HepG2 (cell line): ENCODE data around the gene MYO3B. TPM values are rescaled to one million over a fixed set of nuclear protein-coding genes. Genes with fewer than 3 reads are reported as not detected.

Source experiments
- ATAC-seq: fragments of 200-7000 bp; cut with Tn5 transposase; 3 replicates; pipeline ENCODE4 v1.9.1; 2020; ENCODE audit warnings: mild to moderate bottlenecking, moderate library complexity
- BruUV-seq: library from RNA; stranded (reverse); fragments of 400-500 nt; replicated peaks from 2 replicates; lab custom pipeline; 2021; lab: Mats Ljungman, UMichigan
- CTCF ChIA-PET: fragments of 300-600 bp; formaldehyde crosslinking; extraction: SDS; loops from one replicate; lab custom pipeline; 2021; ENCODE audit warnings: low total read pairs, inconsistent platforms, low intra/inter-chr PET ratio; lab: Yijun Ruan, JAX
- POLR2A ChIA-PET: fragments of 350-600 bp; sonication (Branson Sonifier 250); formaldehyde crosslinking; loops from one replicate; lab custom pipeline; 2020; ENCODE audit warnings: antibody characterized with exemption, inconsistent platforms; lab: Yijun Ruan, JAX
- DNase-seq: peaks from one replicate; pipeline ENCODE4 v3.0.0-alpha.2; 2015; ENCODE audit warnings: low spot score
- FAIRE-seq: peaks from 3 replicates; lab custom pipeline; 2011; peaks lifted over from hg19 to GRCh38; lab: Jason Lieb, UNC
- H2AFZ ChIP-seq: one replicate; pipeline ENCODE4 v1.6.1; 2011; ENCODE audit warnings: low read length, inconsistent platforms
- H3K27ac ChIP-seq: fragments of 300-600 bp; 3 replicates; pipeline ENCODE4 v1.8.0; 2011; ENCODE audit warnings: mixed run types, mild to moderate bottlenecking, mixed read lengths, low read length, inconsistent platforms; ENCODE audit not compliant: insufficient read depth; ENCODE audit errors: extremely low read length
- H3K27me3 ChIP-seq, 2 experiments: fragments of 200-600 bp in 1 of 2; 2 replicates in 1 of 2; 3 replicates in 1 of 2; pipeline versions ENCODE4 v1.6.0 to v1.8.0; 2011; ENCODE audit warnings: low read length in 2 of 2, mild to moderate bottlenecking in 2 of 2, moderate library complexity in 2 of 2, inconsistent platforms in 1 of 2; ENCODE audit not compliant: insufficient read depth in 2 of 2, control insufficient read depth in 1 of 2
- H3K36me3 ChIP-seq, 2 experiments: fragments of 200-600 bp in 1 of 2; replicated peaks in 1 of 2; 2 replicates in 1 of 2; 3 replicates in 1 of 2; pipeline versions ENCODE4 v1.5.1 to v1.8.0; 2011; ENCODE audit warnings: low read length in 2 of 2, inconsistent platforms in 1 of 2; ENCODE audit not compliant: insufficient read depth in 2 of 2, control insufficient read depth in 1 of 2
- H3K4me1 ChIP-seq: 2 replicates; pipeline ENCODE4 v1.5.1; 2012; ENCODE audit warnings: low read length, inconsistent platforms; ENCODE audit not compliant: insufficient read depth
- H3K4me2 ChIP-seq: 2 replicates; pipeline ENCODE4 v1.6.0; 2011; ENCODE audit warnings: low read depth, low read length, inconsistent platforms
- H3K4me3 ChIP-seq, 3 experiments: fragments of 200-600 bp in 1 of 3; sonication (generic), shearing (Covaris generic) in 1 of 3; replicated peaks in 1 of 3; 2 replicates each; pipeline ENCODE4 v1.5.1; 2011 to 2016; ENCODE audit warnings: low read length in 3 of 3, inconsistent platforms in 2 of 3, low read depth in 2 of 3, mild to moderate bottlenecking in 2 of 3, control low read depth in 1 of 3, mixed read lengths in 1 of 3; ENCODE audit not compliant: insufficient read depth in 1 of 3
- H3K79me2 ChIP-seq: one replicate; pipeline ENCODE4 v1.6.1; 2011; ENCODE audit warnings: low read length, inconsistent platforms; ENCODE audit not compliant: insufficient read depth
- H3K9ac ChIP-seq: 2 replicates; pipeline ENCODE4 v1.6.0; 2011; ENCODE audit warnings: mild to moderate bottlenecking, low read depth, low read length, inconsistent platforms; ENCODE audit not compliant: insufficient read depth
- H3K9me3 ChIP-seq: 2 replicates; pipeline ENCODE4 v1.5.1; 2012; ENCODE audit warnings: mild to moderate bottlenecking, low read length
- H4K20me1 ChIP-seq: 2 replicates; pipeline ENCODE4 v1.6.0; 2011; ENCODE audit warnings: inconsistent platforms, mild to moderate bottlenecking, low read length, moderate library complexity; ENCODE audit not compliant: insufficient read depth
- CHCHD3 ChIP-seq: sonication (generic); formaldehyde crosslinking; IDR thresholded peaks from 2 replicates; pipeline ENCODE4 v1.8.0; 2022; ENCODE audit warnings: mild to moderate bottlenecking, missing genetic modification reagents, moderate library complexity
- FOXJ3 ChIP-seq: sonication (generic); formaldehyde crosslinking; IDR thresholded peaks from 2 replicates; pipeline ENCODE4 v1.4.0; 2020; ENCODE audit warnings: missing genetic modification reagents, mild to moderate bottlenecking, borderline replicate concordance
- HNRNPK ChIP-seq: fragments of 200-400 bp; formaldehyde crosslinking; IDR thresholded peaks from 2 replicates; pipeline ENCODE4 v1.6.1; 2018; ENCODE audit warnings: low read length, low read depth, moderate library complexity, mild to moderate bottlenecking; ENCODE audit not compliant: poor library complexity, severe bottlenecking
- NR2F1 ChIP-seq, 2 experiments: fragments of 450-650 bp in 1 of 2; formaldehyde crosslinking in 1 of 2; IDR thresholded peaks; 2 replicates each; pipeline versions ENCODE4 v1.5.0 to v1.6.1; 2016 to 2020; ENCODE audit warnings: mild to moderate bottlenecking in 1 of 2, missing compliant biosample characterization in 1 of 2, missing genetic modification reagents in 1 of 2, moderate library complexity in 1 of 2
- POLR2AphosphoS5 ChIP-seq: IDR thresholded peaks from 2 replicates; pipeline ENCODE4 v1.6.1; 2012; ENCODE audit warnings: low read depth, low read length
- RFX3 ChIP-seq: IDR thresholded peaks from 2 replicates; pipeline ENCODE4 v1.6.1; 2016; ENCODE audit warnings: missing biosample characterization, missing genetic modification reagents
- ZNF30 ChIP-seq: sonication (generic); formaldehyde crosslinking; IDR thresholded peaks from 2 replicates; pipeline ENCODE4 v1.5.0; 2020; ENCODE audit warnings: mild to moderate bottlenecking, missing genetic modification reagents
- ZNF564 ChIP-seq: sonication (generic); formaldehyde crosslinking; IDR thresholded peaks from 2 replicates; pipeline ENCODE4 v1.8.1; 2023; ENCODE audit warnings: mild to moderate bottlenecking, missing genetic modification reagents
- ZNF570 ChIP-seq: sonication (generic); formaldehyde crosslinking; IDR thresholded peaks from 2 replicates; pipeline ENCODE4 v1.4.0; 2020; ENCODE audit warnings: mild to moderate bottlenecking, missing genetic modification reagents, borderline replicate concordance
- WGBS: methylation state at CpG from one replicate; pipeline ENCODE4 v1.1.6; 2017; ENCODE audit warnings: low lambda C conversion rate; 5-methylcytosine and 5-hydroxymethylcytosine counted together
- in situ Hi-C: cut with HindIII; loops from 2 replicates; pipeline ENCODE4 v1.10.0; 2017; ENCODE audit warnings: low pct_unique_long_range_greater_than_20kb; ENCODE audit not compliant: extremely low pct_ligation_motif_present
- intact Hi-C: fragments of 100-400 bp; cut with micrococcal nuclease; formaldehyde crosslinking; loops from one replicate; pipeline ENCODE4 v1.10.0; 2022; ENCODE audit not compliant: unreplicated experiment
- polyA plus RNA-seq, 8 experiments: library from polyadenylated mRNA; depleted of rRNA in 3 of 8; stranded (reverse) in 7 of 8; unstranded in 1 of 8; fragments of >200 nt; fragmentation: Illumina TruSeq in 4 of 8; extraction: Trizol in 4 of 8; gene quantifications; 2 replicates each; pipeline versions ENCODE4 v1.2.1 to v1.2.3, GENCODE V29; 2011 to 2016; ENCODE audit warnings: low read depth in 4 of 8, missing spikeins in 1 of 8, mixed read lengths in 1 of 8; ENCODE audit not compliant: insufficient read depth in 1 of 8
- total RNA-seq, 5 experiments: library from RNA; depleted of rRNA; stranded (reverse); fragments of >200 nt; fragmentation: Illumina TruSeq; extraction: Trizol; gene quantifications; 2 replicates each; pipeline ENCODE4 v1.2.3, GENCODE V29; 2016; ENCODE audit warnings: low read depth in 1 of 5
- TF ChIP-seq, protein P1 (sequence below): sonication (generic); formaldehyde crosslinking; IDR thresholded peaks from 2 replicates; pipeline ENCODE4 v1.4.0; 2020; ENCODE audit warnings: mild to moderate bottlenecking, missing genetic modification reagents
- TF ChIP-seq, protein P2 (sequence below): sonication (generic); formaldehyde crosslinking; IDR thresholded peaks from 2 replicates; pipeline ENCODE4 v1.5.1; 2020; ENCODE audit warnings: mild to moderate bottlenecking, missing genetic modification reagents, moderate library complexity
- TF ChIP-seq, protein P3 (sequence below): sonication (generic); formaldehyde crosslinking; IDR thresholded peaks from 2 replicates; pipeline ENCODE4 v1.4.0; 2020; ENCODE audit warnings: missing genetic modification reagents

The MYO3B gene
- total and polyA plus RNA-seq, 2 of the 13 experiments (the other 11 are each of a cell fraction or from before 2014, with no cell fraction given): 0.01 TPM; not detected in 1

- no peak for TF ChIP-seq POLR2AphosphoS5
- TF ChIP-seq, protein P1, sequence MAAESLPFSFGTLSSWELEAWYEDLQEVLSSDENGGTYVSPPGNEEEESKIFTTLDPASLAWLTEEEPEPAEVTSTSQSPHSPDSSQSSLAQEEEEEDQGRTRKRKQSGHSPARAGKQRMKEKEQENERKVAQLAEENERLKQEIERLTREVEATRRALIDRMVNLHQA (CRISPR knock-in tag): no peak
- no peak for TF ChIP-seq ZNF564 (CRISPR knock-in tag)
- TF ChIP-seq ZNF30 (CRISPR knock-in tag): no peak
Measured at GRCh38 chr2:170142502-170142901, 35.4 kb upstream of the MYO3B start (continued).

DNA sequence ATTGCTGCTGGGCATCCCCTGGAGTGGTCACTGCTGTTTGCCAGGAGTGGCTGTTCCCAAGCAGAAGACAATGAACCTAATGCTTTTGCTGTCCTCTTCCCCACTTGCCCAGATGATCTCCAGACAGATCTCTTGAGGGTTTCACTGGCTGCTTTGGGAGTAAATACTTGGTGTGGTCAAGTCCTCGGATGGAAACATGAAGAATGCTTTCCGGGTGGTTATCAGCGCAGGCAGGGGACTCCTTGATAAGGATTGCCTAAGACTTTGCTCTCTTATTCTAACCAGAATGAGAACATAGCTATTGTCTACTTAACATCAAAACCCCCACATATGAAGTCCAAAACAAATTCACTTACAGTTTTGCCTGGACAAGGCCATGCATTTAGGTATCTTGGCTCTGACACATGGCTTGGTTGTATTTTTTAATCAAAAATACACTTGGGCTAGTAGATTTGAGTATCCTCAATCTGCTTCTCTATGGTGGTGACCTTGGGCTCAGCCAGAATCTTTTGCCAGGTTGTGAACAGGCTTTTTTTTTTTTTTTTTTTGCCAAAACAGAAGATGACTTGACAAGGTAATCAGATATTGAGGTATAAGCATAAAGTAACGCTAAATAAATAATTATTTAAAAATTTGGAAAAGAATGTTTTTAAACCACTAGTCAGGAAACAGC is 34.8 kb upstream of the MYO3B start:
- H3K79me2 ChIP-seq: no peaks in the 10 kb centered on the region
- 14% methylated on average over 4 of the region's 4 CpGs for WGBS
- ChIA-PET CTCF (no interaction called here), POLR2A (no interaction called here)
- H2AFZ ChIP-seq: no peak overlapping the region
- intact Hi-C loops: no loop called here
- H3K4me2 ChIP-seq: no peak overlapping the region
- no peak overlapping the region for H3K4me3 ChIP-seq
- BruUV-seq: no TSS peak
- ATAC-seq (no peak), FAIRE-seq (no peak), DNase-seq (no peak)
- no peak overlapping the region for H3K9ac ChIP-seq
- no peaks in the 10 kb centered on the region for H3K9me3 ChIP-seq
- H3K36me3 ChIP-seq: no peaks in the 10 kb centered on the region
- H3K27me3 ChIP-seq: peaks cover 8 to 53% of the 10 kb centered on the region in 2 experiments
- TF ChIP-seq RFX3: no peak
- TF ChIP-seq NR2F1 (CRISPR knock-in tag; IDR thresholded peaks at IDR 0.05): no peak
- no peak for TF ChIP-seq FOXJ3
- TF ChIP-seq CHCHD3 (CRISPR knock-in tag): no peak
- TF ChIP-seq, protein P2, sequence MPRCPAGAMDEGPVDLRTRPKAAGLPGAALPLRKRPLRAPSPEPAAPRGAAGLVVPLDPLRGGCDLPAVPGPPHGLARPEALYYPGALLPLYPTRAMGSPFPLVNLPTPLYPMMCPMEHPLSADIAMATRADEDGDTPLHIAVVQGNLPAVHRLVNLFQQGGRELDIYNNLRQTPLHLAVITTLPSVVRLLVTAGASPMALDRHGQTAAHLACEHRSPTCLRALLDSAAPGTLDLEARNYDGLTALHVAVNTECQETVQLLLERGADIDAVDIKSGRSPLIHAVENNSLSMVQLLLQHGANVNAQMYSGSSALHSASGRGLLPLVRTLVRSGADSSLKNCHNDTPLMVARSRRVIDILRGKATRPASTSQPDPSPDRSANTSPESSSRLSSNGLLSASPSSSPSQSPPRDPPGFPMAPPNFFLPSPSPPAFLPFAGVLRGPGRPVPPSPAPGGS (CRISPR knock-in tag): no peak
- no peak for TF ChIP-seq HNRNPK
- TF ChIP-seq ZNF570 (CRISPR knock-in tag): no peak
- TF ChIP-seq, protein P3, sequence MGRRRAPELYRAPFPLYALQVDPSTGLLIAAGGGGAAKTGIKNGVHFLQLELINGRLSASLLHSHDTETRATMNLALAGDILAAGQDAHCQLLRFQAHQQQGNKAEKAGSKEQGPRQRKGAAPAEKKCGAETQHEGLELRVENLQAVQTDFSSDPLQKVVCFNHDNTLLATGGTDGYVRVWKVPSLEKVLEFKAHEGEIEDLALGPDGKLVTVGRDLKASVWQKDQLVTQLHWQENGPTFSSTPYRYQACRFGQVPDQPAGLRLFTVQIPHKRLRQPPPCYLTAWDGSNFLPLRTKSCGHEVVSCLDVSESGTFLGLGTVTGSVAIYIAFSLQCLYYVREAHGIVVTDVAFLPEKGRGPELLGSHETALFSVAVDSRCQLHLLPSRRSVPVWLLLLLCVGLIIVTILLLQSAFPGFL (CRISPR knock-in tag): no peak
- TF ChIP-seq, all 625 proteins: peak for 0
- in situ Hi-C loops: no loop called here
- H3K4me1 ChIP-seq: no peaks in the 10 kb centered on the region
- H3K27ac ChIP-seq: no peak overlapping the region
- no peaks in the 10 kb centered on the region for H4K20me1 ChIP-seq
